ENCODE measurements around the gene LLGL1.

Gene LLGL1

GRCh38 chr17:18270046-18270931, 44.9 kb downstream of the LLGL1 start:
- DNase-seq (ENCODE audit: low read depth in 2 of 2): no peak

- DNase-seq (ENCODE audit: low read depth in 2 of 2): no peak
These were observed 51.6 kb downstream of the LLGL1 start for GRCh38 chr17:18277076-18277475.

GRCh38 chr17:18278867-18279266, 53.4 kb downstream of the LLGL1 start:
- DNase-seq (ENCODE audit: low read depth in 2 of 2): no peak

- DNase-seq (ENCODE audit: low read depth in 2 of 2): no peak
These were observed 54.8 kb downstream of the LLGL1 start for GRCh38 chr17:18280249-18280648.

GRCh38 chr17:18280766-18281371, 55.4 kb downstream of the LLGL1 start:
- DNase-seq (ENCODE audit: low read depth in 2 of 2): no peak

- no peak for DNase-seq (ENCODE audit: low read depth in 2 of 2)
These were observed 56.4 kb downstream of the LLGL1 start for GRCh38 chr17:18281788-18282187.

GRCh38 chr17:18285296-18285695, 59.9 kb downstream of the LLGL1 start:
- no peak for DNase-seq (ENCODE audit: low read depth in 2 of 2)

- no peak for DNase-seq (ENCODE audit: low read depth in 2 of 2)
These were observed 66.5 kb downstream of the LLGL1 start for GRCh38 chr17:18291718-18292540.
